NCI-H2227 treated with DMSO at 0.1 percent for 48 hours (cell line): Measurements from ENCODE around the gene ELL.
"Not testable (repeated sequence)": the region's sequence is repeated elsewhere in the genome, so short reads cannot be mapped to it uniquely, and the experiment has no call there.

Source experiments
- DNase-seq: peaks from one replicate; lab custom pipeline; 2025; lab: John Stamatoyannopoulos, UW

The ELL gene

DNA sequence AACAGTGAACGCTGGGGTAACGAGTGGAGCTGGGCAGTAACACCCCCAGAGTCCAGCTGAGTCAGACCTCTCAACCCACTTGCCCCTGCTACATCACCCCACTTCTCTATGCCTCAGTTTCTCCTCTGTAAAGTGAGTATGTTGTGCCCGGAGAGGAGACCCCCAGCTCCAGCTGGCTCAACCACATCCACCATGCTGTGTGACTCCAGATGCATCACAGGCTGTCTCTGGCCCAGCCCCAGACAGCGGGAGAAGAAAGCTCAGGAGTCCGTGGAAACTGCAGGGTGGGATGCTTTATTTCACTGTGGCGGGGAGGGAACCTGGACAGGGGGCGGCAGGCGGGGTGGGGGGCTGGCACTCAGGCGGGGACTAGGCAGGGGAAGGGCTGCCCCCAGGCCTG lies 9.6 kb upstream of the ELL start:
- DNase-seq = no peak

DNA sequence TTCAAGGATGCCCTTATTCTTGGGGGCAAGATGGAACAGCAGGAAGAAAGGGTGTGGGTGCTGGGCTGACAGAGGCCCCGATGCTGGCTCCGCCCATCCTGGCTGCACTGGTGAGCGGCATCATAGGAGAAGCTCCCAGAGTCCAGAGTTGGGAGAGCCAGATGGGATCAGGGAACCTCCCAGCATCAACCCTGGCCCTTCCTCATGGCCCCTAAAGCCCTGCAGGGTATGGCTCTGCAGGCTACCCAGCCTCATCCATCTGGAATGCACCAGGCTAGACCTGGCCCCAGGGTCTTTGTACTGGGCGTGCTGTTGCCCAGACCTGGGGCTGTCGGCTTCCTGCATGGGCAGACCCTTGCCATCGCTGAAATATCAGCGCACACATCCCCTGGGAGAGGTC lies 7.9 kb upstream of the ELL start:
- DNase-seq = no peak

DNA sequence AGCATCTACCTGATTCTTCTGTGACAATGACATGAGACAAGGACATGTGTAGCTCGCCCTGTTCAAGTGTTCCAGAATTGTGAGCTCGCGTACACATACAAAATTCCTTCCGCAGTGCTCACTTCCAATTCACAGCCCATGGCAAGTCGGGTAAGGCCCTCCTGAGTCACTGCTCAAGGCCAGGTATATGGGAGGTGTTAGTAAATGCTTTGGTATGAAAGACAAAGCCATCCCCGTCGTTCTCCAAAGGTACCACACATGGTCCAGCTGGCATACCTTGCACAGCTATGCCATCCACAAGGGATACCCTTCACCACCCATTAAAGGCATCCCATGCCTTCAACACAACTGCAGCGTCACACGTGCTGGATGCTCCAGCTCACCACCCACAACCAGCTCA lies 4.4 kb upstream of the ELL start:
- no peak for DNase-seq

DNA sequence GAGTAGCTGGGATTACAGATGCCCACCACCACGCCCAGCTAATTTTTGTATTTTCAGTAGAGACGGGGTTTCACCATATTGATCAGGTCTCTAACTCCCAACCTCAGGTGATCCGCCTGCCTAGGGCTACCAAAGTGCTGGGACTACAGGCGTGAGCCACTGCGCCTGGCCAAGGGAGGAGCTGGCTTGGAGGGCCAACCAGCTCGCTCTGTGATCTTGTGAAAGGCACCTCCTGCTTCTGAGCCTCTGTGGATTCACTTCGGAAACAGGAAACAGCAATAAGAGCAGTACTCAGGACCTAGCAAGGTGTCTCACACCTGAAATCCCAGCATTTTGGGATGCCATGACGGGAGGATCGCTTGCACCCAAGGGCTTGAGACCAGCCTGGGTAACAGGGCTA lies 2.0 kb upstream of the ELL start:
- no peak for DNase-seq

DNA sequence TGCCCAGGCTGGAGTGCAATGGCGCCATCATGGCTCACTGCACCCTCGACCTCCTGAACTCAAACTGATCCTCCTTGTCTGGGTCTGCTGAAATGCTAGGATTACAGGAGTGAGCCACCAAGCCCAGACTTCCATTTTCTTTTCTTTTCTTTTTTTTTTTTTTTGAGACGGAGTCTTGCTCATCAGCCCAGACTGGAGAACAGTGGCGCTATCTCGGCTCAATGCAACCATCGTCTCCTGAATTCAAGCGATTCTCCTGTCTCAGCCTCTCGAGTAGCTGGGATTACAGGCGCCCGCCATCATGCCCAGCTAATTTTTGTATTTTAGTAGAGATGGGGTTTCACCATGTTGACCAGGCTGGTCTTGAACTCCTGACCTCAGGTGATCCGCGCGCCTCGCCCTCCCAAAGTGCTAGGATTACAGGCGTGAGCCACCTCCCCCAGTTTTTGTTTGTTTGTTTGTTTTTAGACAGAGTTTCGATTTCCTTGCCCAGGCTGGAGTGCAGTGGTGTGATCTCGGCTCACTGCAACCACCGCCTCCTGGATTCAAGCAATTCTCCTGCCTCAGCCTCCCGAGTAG lies 1.1 kb upstream of the ELL start:
- not testable (repeated sequence) for DNase-seq

DNA sequence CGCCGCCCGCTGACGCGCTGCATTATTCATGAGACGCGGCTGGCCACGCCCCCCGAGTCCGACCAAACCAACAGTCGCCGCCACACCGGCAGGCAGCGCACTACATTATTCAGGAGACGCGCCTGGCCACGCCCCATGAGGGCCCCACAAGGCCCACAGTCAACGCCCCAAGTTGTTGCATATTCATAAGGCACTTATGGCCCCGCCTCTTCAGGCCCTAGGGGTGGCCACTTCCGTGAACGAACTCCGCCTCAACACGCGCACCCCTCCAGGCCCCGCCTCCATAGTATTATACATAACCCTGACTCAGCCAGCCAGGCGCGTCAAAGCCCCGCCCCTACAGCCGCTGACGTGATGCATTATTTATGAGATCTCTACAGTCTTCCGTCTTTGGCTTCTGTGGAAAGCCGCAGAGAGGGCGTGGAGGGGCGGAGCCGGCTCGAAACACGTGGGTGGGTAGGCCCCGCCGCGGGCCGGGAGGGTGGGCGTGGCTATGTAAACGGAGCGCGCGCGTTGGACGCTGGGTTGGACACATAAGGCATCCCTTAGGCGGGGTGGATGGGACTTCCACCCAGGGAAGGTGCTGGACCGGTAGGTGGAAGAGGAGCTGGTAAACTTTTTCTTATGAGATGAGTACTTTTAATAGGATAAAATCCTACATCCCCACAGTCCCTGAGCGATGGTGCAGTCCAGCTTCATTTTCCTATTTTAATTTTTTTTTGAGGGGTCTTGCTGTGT lies 423 bp upstream of the ELL start:
- peak; percentile 98 for DNase-seq

DNA sequence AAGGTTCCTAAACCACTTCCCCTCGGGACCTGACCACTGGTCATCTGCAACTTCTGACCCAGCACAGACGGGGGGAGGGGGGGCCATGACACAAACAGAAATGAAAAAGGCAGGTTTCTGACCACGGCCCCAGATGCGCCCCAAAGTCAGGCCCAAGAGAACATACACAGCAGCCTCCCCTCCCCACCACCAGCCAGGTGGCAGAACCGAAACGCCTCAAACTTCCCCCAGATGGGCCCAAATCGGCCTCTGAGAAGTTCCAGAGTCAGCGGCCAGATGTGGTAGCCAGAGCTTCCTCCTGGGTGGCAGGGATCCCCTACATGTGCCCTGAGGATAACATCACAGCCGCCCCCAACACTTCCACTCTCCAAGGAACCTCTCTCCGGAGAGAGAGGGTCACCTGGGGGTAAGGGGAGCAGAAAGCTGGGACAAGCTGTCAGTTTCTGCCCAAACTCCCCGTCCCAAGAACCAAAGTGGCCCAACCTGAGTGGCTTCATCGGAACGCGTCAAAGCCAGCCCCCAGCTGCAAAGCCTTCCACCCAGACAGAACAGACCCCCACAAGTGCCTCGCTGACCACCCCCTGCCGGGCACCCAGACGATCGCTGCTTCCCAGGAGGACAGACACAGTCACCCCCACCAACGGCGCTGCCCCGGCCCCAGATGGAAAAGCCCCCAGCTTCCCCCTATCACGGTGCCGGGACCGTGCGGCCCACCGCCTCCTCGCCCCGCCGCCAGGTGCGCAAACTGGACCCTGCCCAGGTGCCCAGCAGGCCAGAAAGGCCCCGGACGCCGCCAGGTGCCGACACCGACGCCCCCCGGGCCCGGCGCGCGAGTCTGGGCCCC lies 800 bp downstream of the ELL start:
- DNase-seq = no peak

DNA sequence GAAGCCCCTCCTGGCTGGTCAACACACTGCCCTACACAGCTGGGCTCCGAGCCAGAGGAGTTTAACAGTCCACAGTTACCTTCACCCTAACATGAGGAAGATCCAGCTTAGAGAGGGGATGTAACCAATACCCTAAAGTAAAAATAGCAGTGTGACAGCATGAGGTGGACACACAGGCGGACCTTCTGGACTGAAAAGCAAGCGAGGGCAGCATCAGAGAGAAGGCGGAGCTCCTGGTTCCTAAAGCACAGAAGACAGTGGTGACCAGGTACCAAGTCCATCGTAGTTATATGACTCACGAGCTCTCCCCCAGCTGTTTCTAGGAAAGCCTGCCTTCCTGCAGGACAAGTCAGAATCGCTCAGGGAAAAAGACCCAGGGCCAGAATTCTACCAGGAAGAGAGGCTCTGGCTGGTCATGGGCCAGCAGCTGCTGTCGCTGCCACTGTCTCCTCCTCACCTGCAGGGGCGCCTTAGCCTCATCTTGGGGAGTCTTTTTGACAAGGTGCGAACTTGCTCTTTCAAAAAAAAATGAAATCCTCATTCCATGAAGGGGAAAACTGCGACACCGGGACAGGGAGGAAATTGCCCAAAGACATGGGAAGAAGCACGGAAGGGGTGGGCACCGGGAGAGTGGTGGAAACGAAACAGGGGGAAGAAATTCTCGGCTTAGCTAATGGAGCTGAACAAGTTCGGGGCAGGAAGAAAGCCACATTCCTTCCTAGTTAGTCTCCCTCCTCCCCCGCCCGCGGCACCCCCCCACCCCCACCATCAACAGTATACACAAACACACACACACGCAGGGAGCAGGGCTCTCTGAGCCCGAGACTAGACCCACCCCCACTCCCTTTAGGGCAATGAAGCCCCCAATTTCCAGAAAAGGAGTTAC lies 1.7 kb downstream of the ELL start:
- DNase-seq = no peak

DNA sequence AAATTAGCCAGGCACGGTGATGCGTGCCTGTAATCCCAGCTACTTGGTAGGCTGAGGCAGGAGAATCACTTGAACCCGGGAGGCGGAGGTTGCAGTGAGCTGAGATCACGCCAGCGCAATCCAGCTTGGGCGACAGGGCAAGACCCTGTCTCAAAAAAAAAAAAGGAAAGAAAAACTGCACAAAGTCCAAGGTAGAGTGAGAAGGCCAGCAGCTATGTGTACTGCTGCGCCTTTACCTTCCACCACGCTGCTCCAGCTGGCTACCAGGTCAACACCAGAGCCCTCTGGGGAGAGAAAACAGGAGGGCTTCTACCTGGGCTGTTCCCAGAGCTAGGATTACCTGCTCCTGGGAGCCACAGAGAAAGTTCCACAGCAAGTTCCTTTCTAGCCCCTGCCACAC lies 3.2 kb downstream of the ELL start:
- no peak for DNase-seq

DNA sequence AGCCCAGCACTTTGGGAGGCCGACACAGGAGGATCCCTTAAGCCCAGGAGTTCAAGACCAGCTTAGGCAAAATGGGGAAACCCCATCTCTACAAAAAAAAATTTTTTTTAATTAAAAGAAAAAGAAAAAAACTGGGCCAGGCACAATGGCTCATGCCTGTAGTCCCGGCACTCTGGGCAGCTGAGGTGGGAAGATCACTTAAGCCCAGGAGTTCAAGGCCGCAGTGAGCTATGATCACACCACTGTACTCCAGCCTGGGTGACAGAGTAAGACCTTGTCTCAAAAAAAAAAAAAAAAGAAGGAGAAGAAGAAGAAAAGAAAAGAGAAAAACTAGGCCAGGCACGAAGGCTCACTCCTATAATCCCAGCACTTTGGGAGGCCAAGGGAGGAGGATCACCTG lies 4.3 kb downstream of the ELL start:
- no peak for DNase-seq

DNA sequence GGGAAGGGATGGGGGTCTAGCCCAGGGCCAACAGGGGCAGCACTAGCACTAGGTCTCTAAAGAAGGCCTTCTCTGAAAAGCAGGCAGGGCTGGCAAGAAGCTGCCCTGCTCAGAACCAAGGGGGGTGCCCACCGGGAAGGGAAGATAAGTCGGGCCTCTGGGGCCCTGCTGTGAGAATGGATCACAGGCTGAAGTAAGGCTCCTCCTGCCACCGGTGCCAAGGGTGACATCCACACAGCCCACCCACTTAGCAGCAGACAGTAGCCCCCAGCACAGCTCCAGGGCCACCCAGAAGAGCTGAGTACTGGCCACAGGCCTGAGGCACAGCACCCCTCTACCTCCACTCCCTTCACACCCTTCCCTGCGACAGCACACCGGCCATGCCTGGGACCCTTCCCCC lies 5.9 kb downstream of the ELL start:
- DNase-seq = no peak

DNA sequence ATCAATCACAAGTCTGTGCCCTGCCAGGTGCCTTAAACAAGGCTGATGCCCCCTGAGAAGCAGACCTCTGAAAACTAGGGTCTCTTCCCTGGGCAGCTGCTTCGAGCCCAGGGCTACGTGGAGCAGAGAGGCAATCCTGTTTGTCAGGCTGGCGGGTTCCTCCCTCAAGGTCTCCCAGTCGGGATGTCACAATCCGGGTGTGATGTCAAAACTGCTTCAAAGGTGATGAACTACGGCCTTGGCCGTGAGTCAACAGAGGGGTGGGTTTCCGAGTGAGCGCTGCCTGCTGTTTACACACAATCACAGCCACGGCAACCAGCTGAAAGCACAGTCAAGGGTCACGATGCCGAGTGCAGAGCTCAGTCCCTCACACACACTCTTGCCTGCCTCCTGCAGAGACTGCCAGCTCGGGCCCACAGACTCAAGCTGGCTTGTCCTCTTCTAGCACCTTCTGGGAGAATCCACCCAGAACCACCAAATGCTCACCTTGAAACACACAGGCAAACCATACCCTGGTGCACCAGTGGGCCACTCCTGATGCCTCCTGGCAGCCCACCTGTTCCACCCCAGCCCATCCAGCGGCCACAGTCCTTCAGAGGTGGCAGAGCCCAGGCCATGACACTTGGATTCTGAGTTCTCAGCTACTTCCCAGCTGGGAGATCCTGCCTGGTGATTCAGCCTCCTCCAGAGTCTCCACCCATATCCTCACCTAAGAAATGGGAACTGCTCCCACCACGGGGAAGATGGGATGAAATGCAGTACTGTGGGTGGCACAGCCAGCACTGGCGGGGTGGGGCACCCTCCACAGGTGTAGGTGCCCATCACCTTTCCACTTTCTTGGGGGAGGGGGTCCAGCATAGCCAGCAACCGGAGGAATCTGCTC lies 6.8 kb downstream of the ELL start:
- no peak for DNase-seq

DNA sequence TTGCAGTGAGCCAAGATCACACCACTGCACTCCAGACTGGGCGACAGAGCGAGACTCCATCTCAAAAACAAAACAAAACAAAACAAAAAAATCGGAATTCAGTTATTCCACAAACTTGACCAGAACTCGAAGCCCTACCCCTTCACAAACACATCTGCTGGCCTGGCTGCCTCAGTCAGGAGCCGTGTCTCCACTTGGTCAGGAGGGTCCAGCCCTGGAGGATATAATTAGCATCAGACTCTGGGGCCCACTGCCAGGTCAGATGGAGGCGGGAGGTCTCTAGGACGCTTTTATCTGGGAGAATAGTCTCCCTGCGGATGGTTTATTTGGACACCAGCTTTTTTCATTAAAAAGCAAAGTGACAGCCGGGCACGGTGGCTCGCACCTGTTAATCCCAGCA lies 8.0 kb downstream of the ELL start:
- DNase-seq = no peak

DNA sequence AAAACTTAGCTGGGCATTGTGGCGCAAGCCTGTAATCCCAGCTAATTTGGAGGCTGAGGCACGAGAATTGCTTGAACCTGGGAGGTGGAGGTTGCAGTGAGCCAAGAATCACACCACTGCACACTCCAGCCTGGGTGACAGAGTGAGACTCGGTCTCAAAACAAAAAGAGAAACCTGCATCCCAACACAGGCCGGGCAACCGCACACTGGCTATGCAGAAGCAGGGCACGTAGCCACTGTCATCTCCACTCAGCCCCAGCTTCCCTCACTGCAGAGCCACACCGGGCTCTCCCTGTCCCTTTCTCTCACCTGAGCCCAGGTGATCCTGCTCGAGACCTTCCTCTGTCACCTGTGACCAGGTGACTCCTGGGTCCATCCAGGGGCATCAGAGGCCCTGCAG lies 11.7 kb downstream of the ELL start:
- no peak for DNase-seq

DNA sequence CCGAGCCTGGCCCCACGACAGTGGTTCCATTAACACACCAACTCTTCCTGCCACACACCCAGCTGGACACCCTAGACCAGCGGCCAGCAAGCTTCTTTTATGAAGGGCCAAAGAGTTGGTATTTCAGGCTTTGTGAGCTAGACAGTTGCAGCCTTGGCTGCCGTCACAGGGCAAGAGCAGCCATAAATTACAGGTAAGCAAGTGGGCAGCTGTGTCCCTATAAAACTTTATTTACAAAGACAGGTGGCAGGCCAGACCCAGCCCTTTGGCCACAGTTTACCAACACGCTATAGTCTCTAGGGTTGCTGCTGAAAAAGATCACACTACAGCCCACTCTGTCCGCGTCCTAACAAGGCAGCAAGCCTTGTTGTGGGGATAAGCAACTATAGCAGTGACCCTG lies 13.3 kb downstream of the ELL start:
- DNase-seq = no peak

DNA sequence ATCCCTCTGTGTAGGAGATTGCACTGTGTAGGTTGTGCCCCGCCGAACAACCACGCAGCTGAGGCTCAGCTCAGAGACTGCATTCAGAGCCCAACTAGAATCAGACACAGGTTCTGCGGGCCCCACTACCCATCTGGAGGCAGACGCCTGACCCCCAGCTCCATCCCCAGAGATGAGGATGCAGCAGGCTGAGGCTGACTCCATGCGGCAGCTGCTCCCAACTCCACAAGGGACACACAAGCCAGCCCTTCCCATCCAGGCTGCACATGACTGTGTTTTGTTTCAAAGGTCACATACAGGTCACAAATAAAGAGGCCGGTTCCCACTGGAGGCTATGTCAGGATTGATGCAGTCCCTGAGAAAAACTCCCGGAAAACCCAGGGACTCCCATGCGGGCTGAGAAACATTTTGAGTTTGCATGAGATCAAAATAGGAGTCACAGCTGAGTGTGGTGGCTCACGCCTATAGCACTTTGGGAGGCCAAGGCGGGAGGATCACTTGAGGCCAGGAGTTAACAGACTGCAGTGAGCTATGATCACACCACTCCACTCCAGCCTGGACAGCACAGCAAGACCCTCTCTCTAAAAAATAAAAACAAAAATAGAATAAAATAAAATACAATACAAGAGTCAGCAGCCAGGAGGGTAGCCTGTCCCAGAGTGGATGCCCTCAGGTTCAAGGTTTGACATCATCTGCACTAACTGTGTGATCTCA lies 14.0 kb downstream of the ELL start:
- no peak for DNase-seq

DNA sequence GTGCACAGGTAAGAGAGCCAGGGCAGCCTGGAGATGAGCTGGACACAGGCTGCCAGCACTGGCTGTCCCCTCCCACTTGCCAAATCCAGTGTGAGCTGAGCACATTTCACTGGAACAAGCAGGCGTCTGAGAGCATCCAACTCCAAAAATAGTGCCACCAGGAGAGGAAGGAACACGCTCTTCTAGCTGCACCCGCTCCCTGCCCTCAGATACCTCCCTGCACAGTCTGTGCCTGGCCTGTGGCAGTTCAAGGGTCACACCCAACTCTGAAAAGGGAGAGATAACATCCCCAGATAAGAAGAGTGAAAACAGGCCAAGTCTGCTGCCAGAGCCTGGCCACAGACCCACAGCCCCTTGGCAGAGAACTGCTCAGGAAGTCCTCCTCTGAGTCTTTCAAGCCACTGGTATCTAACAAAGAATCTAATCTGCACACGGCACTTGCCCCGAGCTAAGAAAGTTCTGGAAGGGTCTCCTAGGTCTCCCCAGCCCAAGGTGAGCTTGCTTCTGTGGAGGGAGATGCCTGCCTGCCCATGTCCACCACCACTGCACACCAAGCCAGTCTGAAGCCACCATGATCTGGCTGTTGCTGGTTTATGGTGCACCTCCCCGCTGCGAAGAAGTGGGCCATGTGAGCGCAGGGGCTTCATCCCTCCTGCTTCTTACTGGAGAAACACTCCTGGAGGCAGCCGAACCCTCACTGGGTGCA lies 14.7 kb downstream of the ELL start:
- no peak for DNase-seq

DNA sequence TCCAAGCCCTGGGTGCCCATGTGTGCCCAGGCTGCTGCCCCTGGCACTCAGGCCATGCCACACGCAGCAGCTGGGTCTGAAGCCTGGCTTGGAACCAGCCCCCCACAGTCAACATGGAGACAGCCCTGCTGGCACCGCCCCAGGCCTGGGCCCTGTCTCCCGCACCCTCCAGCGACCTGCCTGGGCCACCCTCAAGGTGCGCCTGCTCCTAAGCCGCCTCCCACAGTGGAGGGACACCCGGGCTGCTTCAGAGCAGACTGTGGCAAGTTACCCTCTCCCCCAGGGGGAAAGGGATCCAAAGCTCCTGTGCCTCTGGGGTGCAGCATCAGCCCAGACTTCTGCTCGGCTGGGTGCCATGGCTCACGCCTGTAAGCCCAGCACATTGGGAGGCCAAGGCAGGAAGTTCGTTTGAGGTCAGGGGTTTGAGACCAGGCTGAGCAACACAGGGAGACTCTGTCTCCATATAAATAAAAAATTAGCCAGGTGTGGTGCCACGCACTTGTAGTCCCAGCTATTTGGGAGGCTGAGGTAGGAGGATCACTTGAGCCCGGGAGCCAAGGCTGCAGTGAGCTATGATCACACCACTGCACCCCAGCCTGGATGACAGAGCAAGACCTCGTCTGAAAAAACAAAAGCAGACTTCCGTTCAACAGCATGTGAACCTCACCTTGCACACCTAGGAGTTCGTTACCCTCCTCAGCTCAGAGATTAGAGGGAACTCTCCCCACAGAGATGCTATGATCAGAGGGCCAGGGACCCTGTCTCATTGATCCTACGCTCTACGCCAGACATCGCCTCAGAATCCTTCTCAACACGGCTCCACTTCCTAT lies 15.6 kb downstream of the ELL start:
- DNase-seq = no peak
